NCI-H460 (cell line): ENCODE measurements around the gene AKT1. TPM values are rescaled to one million over a fixed set of nuclear protein-coding genes. Genes with fewer than 3 reads are reported as not detected.

Experiments used
- DNase-seq: peaks from one replicate; pipeline ENCODE4 v3.0.0-alpha.2; 2016; ENCODE audit warnings: low read depth; ENCODE audit errors: extremely low read depth
- total RNA-seq: library from RNA; depleted of rRNA; stranded (reverse); fragments of >200 nt; shearing (Covaris generic); gene quantifications from 2 replicates; pipeline ENCODE4 v1.2.3, GENCODE V29; 2014

The AKT1 gene
- total RNA-seq, 1 experiment from 2014 or later: 83.9 TPM

DNA sequence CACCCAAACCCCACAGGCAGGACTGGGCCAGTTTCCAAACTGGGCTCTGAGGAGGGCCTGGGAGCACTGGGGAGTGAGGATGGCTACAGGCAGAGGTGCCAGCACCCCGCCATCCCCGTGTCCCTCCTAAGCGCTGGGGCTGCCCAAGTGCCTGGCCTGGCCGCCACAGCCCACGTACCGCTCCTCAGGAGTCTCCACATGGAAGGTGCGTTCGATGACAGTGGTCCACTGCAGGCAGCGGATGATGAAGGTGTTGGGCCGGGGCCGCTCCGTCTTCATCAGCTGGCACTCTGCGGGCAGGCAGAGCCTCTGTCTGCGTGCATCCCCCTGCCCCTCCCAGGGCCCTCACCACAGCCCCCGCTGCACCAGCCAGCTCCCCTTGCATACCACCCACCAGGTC is 19.1 kb downstream of the AKT1 start:
- DNase-seq: no peak

DNA sequence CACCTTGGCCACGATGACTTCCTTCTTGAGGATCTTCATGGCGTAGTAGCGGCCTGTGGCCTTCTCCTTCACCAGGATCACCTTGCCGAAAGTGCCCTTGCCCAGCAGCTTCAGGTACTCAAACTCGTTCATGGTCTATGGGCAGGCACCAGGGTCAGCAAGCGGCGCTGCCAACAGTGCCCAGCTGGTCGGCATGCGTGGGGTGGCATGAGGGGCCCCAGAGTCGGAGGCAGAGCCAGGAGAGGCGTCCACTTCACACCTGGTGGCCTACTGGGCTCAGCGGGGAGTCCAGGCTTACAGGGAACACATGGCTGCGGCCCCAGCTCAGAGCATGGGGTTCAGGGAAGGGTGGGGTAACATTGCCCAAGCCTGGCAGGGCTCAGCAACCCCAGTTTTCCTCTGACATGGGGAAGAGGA is 20.5 kb downstream of the AKT1 start:
- no peak for DNase-seq

DNA sequence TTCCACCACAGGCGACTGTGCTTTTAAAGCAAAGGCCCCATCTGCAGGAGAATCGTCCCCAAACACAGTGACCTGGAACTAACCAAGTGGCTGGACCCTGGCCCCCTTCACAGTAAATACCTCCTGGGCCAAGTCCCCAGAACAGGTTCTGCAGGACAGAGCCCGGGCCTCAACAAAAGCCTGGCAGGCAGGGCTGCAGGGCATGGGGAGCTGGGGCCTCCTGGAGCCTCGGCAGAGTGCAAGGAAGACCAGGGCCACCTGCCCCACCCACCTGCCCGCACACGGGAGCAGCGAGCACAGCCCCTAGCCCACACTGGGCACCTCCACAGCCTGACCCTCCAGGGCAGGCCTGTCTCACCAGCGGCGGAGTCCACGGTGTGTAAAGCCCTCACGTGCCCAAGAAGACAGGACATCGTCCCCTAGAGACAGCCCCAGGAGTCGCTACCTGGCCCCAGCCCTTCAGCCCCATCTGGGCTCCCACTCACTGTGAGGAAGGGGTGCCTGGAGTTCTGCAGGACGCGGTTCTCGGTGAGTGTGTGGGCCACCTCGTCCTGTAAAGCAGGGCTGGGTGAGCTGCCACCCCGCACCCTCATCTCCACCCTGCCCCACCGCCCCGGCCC is 21.0 kb downstream of the AKT1 start:
- DNase-seq: no peak

DNA sequence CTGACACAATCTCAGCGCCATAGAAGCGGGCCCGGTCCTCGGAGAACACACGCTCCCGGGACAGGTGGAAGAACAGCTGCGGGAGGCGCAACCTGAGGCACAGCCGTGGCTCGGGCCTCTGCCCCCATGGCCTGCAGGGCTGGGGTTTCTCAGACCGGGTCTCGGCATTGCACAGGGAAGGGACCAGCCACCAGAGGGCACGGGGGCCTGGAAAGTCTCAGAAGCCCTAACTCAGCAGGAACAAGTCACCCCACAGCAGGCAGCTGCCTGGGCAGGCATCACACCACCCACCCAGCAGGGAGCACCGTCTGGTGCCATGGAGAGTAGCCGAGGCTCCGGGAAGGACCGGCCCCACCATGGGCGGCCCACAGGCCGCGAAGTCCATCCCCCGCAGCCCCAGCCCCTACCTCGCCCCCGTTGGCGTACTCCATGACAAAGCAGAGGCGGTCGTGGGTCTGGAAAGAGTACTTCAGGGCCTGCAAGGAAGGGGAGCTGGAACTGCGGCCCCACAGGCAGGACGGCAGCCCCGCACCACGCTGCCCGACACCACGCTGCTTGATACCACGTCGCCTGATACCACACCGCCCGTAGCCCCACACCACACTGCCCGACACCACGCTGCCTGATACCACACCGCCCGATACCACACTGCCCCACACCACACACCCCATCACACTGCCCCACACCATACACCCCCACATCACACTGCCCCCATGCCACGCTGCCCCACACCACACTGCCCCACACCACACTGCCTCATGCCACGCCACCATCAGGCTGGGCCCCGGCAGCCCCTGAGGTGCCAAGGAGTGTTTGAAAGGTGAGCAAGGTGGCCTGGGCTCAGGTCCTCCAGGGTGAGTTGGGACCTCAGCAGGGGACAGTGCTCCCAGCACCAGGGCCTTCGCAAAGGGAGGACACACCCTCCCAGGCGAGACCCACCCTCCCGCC is 21.8 kb downstream of the AKT1 start:
- no peak for DNase-seq

DNA sequence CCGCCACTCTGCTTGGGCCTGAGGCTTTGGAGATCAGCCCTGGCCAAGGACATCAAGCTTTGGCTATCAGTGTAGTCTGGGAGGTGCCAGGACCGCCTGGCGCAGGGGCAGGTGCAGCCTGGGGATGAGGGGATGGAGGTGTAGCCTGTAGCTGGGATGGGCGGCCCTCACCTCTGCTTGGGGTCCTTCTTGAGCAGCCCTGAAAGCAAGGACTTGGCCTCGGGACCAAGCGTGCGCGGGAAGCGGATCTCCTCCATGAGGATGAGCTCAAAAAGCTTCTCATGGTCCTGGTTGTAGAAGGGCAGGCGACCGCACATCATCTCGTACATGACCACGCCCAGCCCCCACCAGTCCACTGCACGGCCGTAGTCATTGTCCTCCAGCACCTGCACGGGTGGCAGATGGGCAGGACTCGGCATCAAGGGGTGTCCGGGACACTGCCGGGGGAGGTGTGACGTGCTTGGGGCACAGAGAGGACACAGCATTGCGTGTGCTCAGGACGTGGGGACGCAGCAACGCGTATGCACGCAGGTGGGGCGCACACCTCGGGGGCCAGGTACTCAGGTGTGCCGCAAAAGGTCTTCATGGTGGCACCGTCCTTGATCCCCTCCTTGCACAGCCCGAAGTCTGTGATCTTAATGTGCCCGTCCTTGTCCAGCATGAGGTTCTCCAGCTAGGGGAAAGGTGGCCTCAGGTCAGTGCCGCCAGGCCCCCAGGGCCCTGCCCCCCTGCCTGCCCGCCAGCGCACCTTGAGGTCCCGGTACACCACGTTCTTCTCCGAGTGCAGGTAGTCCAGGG is 22.6 kb downstream of the AKT1 start:
- no peak for DNase-seq

DNA sequence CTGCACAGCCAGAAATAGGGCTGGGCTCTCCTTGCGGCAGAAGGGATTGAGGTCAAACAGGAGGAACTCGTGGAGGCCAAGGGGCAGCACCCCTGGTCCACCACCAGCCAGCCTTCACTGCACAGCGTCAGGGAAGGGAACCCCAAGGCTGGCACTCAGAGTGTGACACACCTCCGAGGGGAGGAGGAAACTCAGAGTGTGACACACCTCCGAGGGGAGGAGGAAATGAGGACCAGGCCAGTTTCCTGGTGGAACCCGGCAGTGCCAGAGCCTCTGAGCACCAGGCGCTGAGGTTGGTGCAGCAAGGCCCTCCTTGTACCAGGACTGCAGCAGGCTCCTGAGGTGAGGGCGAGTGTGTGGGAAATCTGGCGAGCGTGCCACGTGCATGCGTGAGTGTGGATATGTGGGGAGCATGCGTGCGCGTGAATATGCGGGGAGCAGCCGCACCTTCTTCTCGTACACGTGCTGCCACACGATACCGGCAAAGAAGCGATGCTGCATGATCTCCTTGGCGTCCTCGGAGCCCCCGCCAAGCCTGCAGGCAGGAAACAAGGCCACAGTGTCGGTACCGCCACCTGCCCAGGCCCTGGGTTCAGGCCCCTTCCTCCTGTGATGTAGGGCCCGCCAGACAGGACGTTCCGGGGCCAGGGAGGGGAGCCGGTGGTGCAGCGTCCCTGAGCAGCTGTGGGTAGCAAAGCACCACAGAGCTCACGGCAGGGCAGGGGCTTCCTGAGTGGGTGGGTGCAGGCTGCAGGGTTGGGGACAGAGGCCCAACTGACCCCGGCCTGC is 23.4 kb downstream of the AKT1 start:
- DNase-seq: no peak

DNA sequence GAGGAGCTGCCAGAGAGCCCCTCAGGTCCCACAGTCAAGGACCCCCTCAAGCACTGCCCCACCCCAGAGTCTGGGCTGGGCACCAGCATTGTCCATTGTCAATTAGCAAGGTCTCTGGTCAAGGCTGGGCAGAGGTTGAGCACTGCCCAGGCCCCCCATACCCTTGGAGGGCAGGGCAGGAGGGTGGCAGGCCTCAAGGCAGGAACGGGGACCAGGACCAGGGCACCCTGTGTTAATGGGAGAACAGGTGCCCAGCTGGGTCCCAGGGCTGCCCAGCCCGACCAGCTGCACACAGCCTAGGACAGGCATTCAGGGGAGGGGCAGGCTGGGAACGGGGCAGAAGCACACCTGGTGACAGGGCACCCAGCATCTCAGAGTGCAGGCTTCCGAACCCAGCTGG is 24.2 kb downstream of the AKT1 start:
- no peak for DNase-seq

DNA sequence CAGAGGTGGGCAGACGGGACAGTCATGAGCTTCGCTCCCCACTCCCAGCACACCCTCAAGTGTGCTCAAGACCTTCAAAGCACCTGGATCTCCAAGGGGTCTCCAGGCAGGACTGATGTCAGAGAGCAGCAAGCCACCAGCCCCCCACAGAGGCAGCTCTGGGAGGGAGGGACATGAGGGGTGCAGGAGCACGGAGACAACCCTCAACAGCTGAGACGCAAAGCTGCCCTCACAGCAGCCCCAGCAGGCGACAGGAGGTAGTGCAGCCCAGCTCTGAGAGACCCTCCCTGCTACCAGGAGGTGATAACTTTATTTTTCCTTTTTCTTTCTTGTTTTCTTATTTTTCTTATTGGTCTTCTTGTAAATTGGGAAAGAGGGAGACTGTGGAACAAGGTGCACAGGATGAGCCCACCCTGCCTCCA is 24.7 kb downstream of the AKT1 start:
- no peak for DNase-seq

DNA sequence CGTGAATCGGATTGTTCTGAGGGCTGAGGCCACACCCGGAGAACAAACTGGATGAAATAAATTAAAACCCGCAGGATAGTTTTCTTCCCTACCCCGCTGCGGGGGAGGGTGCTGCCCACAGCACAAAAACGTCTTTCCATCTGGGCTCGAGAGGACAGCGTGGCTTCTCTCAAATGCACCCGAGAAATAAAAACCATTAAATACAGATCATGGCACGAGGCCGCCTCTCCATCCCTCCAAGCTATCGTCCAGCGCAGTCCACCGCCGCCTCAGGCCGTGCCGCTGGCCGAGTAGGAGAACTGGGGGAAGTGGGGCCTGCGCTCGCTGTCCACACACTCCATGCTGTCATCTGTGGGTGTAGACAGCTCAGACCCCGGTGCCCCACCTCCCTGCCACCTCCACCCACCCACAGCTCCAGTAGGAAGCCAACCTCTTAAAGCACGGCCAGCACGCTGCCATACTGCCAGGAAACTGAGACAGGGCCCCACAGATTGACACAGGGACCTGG is 25.4 kb downstream of the AKT1 start:
- DNase-seq: no peak

DNA sequence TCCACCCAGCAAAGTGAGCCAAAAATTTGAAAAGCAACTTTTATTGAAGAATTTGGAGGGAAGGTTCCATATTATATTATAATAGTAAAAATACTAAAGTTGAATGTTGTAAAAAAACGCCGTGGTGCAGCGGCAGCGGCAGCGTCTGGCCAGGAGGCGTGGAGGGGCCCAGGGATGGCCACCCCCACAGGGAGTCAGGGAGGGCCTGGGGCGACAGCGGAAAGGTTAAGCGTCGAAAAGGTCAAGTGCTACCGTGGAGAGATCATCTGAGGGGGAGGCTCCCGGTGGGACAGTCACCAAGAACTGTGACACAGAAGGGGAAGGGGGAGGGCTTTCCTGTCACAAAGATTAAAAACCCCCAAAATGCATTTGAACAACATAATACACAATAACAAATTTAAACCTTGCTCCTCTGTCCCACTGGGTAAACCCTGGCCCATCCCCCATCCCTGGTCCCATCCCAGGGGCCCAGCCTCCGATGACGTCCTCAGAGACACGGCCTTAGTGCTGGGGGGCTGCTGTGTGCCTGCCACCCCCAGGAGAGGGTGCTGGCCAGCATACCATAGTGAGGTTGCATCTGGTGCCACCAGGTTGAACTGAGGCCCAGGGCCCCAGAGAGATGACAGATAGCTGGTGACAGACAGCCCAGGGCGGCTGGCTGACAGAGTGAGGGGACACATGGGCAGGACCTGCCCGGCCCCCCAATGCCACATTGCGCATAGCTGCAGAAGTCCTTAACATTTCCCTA is 26.1 kb downstream of the AKT1 start:
- DNase-seq: no peak

DNA sequence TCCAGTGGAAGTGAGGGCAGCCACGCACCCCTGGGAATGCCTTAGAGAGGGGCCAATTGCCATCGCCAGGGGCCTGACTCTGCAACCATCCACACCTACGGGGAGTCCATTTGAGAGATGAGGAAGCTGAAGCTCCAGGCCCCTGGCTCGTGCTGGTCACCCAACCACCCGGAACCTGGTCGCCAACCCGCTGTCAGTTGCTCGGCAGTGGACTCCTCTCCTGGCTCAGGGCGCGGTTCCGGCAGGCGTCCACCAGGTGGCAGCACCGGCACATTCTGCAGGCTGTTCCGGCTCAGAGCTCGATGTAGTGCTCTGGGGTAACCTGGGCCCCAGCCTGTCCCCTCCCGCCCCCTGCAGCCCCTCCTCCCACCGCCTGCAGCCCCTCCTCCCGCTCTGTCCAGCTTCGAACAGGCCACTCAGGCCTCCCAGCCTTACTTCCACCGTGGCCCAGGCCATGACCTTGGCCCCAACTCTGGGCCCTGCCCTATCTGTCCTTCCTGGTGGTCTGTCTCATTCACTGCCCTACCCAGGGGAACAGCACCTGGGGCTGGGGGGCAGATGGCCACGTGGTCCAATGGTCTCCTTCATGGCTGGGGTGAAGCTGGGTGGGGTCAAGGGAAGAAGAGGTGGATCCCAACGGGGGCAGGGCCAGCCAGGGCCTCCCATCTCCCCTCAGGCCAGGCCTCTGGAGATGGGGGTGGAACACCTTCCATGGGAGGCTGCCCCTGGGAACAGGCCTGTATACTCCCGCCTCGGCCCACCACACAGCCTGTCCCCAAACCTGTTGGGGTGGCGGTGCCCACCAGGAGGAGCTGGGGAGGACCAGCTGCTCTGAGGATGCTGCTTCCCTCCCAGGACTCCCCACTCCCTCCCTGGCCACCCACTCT is 26.9 kb downstream of the AKT1 start:
- peak; percentile 79 for DNase-seq

DNA sequence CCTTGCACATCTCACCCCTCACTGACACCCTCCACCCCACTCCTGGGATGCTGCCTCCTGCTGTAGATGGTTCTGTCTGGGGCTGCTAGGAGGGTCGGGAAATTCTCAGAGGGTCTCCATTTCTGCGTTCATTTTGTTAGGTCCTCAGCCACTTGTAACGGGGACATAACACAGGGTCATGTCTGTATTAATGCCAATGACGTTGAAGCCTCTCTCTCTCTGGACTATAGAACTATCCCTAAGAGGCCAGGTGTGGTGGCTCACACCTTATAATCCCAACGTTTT is 28.0 kb downstream of the AKT1 start:
- no peak for DNase-seq

DNA sequence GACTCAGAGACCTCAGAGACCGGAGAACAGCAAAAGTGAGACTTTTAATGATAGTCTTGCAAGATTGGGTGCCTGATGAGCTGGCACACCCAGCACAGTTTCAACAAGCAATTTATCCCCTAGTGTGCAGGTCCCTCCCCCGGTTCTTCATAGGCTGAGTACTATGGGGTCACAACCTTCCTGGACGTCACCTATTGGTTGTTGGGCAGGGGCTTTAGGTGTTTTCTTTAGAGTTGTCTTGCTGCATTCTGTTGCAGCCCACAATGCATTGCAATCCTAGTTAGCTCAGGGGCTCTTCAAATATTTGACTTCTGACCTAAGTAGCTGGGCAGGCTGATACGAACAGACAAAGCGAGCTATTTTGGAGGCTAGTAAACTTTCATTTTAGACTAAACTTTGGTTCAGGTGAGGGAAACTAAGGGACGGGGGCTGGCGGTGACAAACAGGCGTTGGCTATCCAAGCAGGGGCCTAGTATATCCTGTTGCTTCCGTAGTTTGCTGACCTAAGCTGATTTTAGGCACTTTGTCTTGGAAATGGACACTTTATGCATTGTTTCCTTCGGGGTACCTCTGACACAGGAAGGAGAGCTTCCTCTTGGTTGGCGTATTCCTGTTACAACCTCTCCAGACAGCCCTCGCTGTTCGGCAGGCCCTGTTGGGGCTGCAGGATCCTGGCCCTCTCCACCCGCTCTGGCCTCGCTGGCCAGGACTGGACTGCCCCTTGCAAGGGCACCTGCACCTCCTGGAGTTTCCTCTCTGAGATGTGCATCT is 28.5 kb downstream of the AKT1 start:
- DNase-seq: no peak

DNA sequence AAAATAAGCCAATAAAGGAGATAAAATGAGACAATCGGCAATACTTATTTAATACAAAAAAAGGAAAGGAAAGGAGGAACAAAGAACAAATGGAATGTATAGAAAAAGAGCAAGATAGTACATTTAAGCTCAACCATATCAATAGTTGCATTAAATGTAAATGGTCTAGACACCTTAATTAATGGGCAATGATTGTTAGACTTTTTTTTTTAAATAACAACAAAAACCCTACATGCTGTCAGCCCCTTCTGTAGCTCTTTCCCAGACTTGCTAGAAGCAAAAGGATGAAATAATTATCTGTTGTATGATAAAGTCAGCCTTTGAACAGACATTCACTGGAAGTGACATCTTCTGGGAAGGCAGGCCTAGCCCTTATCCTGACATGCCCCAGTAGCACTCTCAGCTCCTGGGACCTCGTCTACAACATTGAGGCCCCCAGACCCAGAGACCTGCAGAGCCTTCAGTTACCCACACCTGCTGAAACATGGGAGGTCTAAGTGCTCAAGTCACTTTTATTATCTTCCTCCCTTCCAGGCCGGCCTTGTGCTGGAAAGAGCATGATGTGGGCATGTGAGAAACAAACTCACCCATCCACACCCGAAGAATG is 29.2 kb downstream of the AKT1 start:
- DNase-seq: no peak

DNA sequence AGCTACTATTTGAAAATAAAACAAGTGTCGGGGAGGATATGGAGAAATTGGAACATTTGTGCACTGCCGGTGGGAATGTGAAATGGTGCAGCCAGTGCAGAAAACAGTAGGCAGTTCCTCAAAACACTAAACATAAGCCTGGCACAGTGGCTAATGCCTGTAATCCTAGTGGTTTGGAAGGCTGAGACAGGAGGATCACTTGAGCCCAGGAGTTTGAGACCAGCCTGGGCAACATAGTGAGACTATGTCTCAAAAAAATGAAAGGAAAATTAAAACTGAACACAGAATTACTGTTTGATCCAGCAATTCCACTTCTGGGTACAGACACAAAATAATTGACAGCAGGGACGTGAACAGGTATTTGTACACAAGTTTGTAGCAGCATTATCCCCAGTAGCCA is 30.0 kb downstream of the AKT1 start:
- DNase-seq: no peak

DNA sequence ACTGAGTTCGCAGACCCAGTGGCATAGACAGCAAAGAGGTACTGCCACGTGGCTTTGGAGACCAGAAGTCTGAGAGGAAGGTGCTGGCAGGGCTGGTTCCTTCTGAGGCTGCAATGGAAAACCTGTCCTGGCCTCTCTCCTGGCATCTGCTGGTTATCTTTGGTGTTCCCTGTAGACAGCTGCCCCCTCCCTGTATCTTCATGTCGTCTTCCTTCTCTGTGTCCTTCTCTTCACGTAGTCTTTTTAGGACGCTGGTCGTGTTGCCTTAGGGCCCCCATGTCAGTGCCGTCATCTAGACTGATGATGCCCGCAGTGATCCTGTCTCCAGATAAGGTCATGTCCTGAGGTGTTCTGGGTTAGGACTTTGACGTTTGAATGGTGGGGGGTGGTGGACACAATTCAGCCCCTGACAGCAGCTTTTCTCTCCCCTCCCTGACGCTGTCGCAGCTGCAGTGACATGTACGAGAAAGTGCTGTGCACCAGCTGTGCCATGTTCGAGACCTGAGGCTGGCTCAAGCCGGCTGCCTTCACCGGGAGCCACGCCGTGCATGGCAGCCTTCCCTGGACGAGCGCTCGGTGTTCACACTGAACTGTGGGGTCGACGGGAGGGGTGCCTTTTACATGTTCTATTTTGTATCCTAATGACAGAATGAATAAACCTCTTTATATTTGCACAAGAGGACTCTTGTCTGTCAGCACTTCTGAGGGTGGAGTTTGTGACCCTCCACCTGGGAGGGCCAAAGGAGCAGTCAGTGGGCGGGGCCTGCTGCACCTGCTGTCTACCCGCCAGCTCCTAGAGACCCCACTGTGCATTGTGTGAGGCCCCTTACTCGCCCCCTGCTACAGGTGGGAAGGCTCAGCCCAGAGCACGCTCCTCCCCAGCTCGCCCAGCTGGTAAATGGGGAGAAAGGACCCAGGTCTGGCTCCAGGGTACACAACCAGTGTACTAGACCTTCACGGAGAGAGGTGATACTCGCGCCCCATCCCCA is 36.3 kb downstream of the AKT1 start:
- no peak for DNase-seq
